Activated CD4-positive, alpha-beta T cell treated with anti-CD3 and anti-CD28 coated beads, Interleukin-2, amount 10 ng/mL, durations not matched to agents 24 days and 14 days (primary cell): ENCODE data around the gene ACER2. TPM values are rescaled to one million over a fixed set of nuclear protein-coding genes. Genes with fewer than 3 reads are reported as not detected.

Source experiments
- DNase-seq: peaks from one replicate; pipeline ENCODE4 v3.0.0; 2022
- H3K27ac Mint-ChIP-seq: one replicate; pipeline ENCODE4 v1.8.0; 2022; ENCODE audit warnings: mild to moderate bottlenecking, mixed read lengths
- H3K27me3 Mint-ChIP-seq: one replicate; pipeline ENCODE4 v1.8.0; 2022; ENCODE audit warnings: mixed read lengths
- H3K36me3 Mint-ChIP-seq: one replicate; pipeline ENCODE4 v1.8.0; 2022; ENCODE audit warnings: low read depth, mild to moderate bottlenecking, mixed read lengths
- H3K4me1 Mint-ChIP-seq: one replicate; pipeline ENCODE4 v1.8.0; 2021; ENCODE audit warnings: mixed read lengths
- H3K4me3 Mint-ChIP-seq: one replicate; pipeline ENCODE4 v1.8.0; 2022; ENCODE audit warnings: mild to moderate bottlenecking, moderate library complexity, mixed read lengths
- H3K9me3 Mint-ChIP-seq: one replicate; pipeline ENCODE4 v1.8.0; 2021; ENCODE audit warnings: mixed read lengths
- intact Hi-C: fragments of 100-400 bp; cut with micrococcal nuclease; formaldehyde crosslinking; loops from one replicate; pipeline ENCODE4 v1.15.1; 2023
- total RNA-seq: library from RNA; stranded (reverse); gene quantifications from 2 replicates; pipeline ENCODE4 v1.2.3, GENCODE V29; 2022

Gene ACER2
- total RNA-seq, 1 donor from 2014 or later, result 0.96 TPM

- no peak overlapping the region for H3K4me3 Mint-ChIP-seq
These were observed 84.0 kb downstream of the ACER2 start for GRCh38 chr9:19492775-19493173.

GRCh38 chr9:19493174-19493811 is 84.5 kb downstream of the ACER2 start:
- Mint-ChIP-seq H3K4me1 (peaks cover 10% of the 10 kb centered on the region), H3K27me3 (peaks cover 3% of the 10 kb centered on the region), H3K27ac (no peak overlapping the region), H3K36me3 (no peaks in the 10 kb centered on the region), H3K9me3 (no peaks in the 10 kb centered on the region), H3K4me3 (peak overlapping the region; percentile 9)
- intact Hi-C loops, result loop anchor here (5.0 to 10.0 kb wide), 3 partner anchors 172 to 1449 kb away; no protein-coding TSS in a partner anchor
- DNase-seq, result peak; percentile 84

More at GRCh38 chr9:19492775-19493173, 84.0 kb downstream of the ACER2 start:
- no peak for DNase-seq
- H3K9me3 Mint-ChIP-seq, result no peaks in the 10 kb centered on the region
- no peaks in the 10 kb centered on the region for H3K36me3 Mint-ChIP-seq
- H3K27ac Mint-ChIP-seq, result no peak overlapping the region
- intact Hi-C loops, result loop anchor here (5.0 to 10.0 kb wide), 3 partner anchors 172 to 1450 kb away; no protein-coding TSS in a partner anchor
- H3K4me1 Mint-ChIP-seq, result peaks cover 10% of the 10 kb centered on the region
- peaks cover 3% of the 10 kb centered on the region for H3K27me3 Mint-ChIP-seq

- H3K4me3 Mint-ChIP-seq, result no peak overlapping the region
- H3K4me1 Mint-ChIP-seq, result peaks cover 10% of the 10 kb centered on the region
- H3K9me3 Mint-ChIP-seq, result no peaks in the 10 kb centered on the region
- H3K36me3 Mint-ChIP-seq, result no peaks in the 10 kb centered on the region
- DNase-seq, result no peak
- H3K27ac Mint-ChIP-seq, result no peak overlapping the region
- peaks cover 3% of the 10 kb centered on the region for H3K27me3 Mint-ChIP-seq
- intact Hi-C loops, result loop anchor here (5.0 to 10.0 kb wide), 3 partner anchors 171 to 1448 kb away; no protein-coding TSS in a partner anchor
These were observed 85.1 kb downstream of the ACER2 start for GRCh38 chr9:19493876-19494275.

GRCh38 chr9:19495186-19496028 is 86.6 kb downstream of the ACER2 start:
- no peaks in the 10 kb centered on the region for H3K27me3 Mint-ChIP-seq
- no peak for DNase-seq
- no peak overlapping the region for H3K27ac Mint-ChIP-seq
- H3K4me1 Mint-ChIP-seq, result peaks cover 10% of the 10 kb centered on the region
- intact Hi-C loops, result loop anchor here (10.0 kb wide), 2 partner anchors 169 to 429 kb away; no protein-coding TSS in a partner anchor
- no peaks in the 10 kb centered on the region for H3K36me3 Mint-ChIP-seq
- H3K9me3 Mint-ChIP-seq, result peaks cover 5% of the 10 kb centered on the region
- H3K4me3 Mint-ChIP-seq, result no peak overlapping the region

- intact Hi-C loops, result loop anchor here (10.0 kb wide), 2 partner anchors 168 to 428 kb away; no protein-coding TSS in a partner anchor
- H3K36me3 Mint-ChIP-seq, result no peaks in the 10 kb centered on the region
- no peak overlapping the region for H3K4me3 Mint-ChIP-seq
- peaks cover 14% of the 10 kb centered on the region for H3K9me3 Mint-ChIP-seq
- H3K27ac Mint-ChIP-seq, result no peak overlapping the region
- H3K27me3 Mint-ChIP-seq, result peaks cover 7% of the 10 kb centered on the region
- peaks cover 10% of the 10 kb centered on the region for H3K4me1 Mint-ChIP-seq
- no peak for DNase-seq
These were observed 87.7 kb downstream of the ACER2 start for GRCh38 chr9:19496321-19497050.

- no peak overlapping the region for H3K4me3 Mint-ChIP-seq
- H3K9me3 Mint-ChIP-seq, result peaks cover 17% of the 10 kb centered on the region
- H3K4me1 Mint-ChIP-seq, result peaks cover 10% of the 10 kb centered on the region
- H3K36me3 Mint-ChIP-seq, result no peaks in the 10 kb centered on the region
- intact Hi-C loops, result loop anchor here (10.0 kb wide), 2 partner anchors 168 to 428 kb away; no protein-coding TSS in a partner anchor
- H3K27me3 Mint-ChIP-seq, result peaks cover 12% of the 10 kb centered on the region
- no peak for DNase-seq
- no peak overlapping the region for H3K27ac Mint-ChIP-seq
These were observed 88.5 kb downstream of the ACER2 start for GRCh38 chr9:19497276-19497675.

- intact Hi-C loops, result loop anchor here (10.0 kb wide), 2 partner anchors 167 to 427 kb away; no protein-coding TSS in a partner anchor
- Mint-ChIP-seq H3K4me1 (peaks cover 8% of the 10 kb centered on the region), H3K27me3 (peaks cover 15% of the 10 kb centered on the region), H3K27ac (no peak overlapping the region), H3K9me3 (peaks cover 17% of the 10 kb centered on the region), H3K4me3 (no peak overlapping the region), H3K36me3 (no peaks in the 10 kb centered on the region)
- no peak for DNase-seq
These were observed 89.2 kb downstream of the ACER2 start for GRCh38 chr9:19498015-19498414.

Other genes with a start within 250 kb of the ACER2 start
- 13.6 and 16.8 TPM in 2 replicates for gene DENND4C, start 178.3 kb upstream of the ACER2 start, total RNA-seq
- 2,309 and 2,326 TPM in 2 replicates for gene RPS6, start 28.8 kb upstream of the ACER2 start, total RNA-seq